ENCODE data around the gene CCDC91.
"Not testable (repeated sequence)": the region's sequence is repeated elsewhere in the genome, so short reads cannot be mapped to it uniquely, and the experiment has no call there.

Gene CCDC91

DNA sequence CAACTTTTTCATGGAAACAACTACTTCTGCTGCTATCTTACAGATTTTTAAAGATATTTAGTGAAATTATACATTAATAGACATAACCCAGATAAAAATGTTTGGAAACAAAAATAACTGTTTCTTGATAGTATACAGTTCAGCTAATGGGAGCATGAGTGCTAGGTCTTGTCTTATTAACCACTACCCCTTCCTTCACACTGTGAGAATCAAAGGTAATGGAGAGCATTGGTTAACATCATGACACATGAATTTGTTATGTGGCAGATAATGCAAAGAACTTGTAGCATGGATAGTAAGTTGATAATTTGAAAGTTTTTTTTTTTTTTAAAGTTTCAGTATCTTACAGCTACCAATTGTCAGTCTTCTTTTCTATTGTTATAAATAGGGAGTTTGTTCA is 44.2 kb downstream of the CCDC91 start:
- no peak for DNase-seq (ENCODE audit: low spot score)

DNA sequence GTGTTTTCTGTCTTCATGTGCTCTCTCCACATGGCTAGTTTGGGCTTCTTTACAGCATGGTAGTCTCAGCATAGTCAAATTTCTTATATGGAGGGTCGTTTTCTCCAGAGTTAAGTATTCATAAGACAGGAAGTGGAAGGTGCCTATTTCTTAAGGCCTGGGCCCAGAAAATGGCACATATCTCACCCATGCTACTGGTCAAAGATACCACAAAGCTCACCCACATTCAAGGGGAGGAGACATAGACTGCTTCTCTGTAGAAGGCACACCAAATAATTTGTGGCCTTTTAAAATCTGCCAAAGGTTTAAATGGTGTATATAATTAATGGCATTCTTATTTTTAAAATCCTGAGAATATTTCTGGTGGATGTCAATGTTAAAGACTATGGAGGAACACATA is 44.8 kb downstream of the CCDC91 start:
- DNase-seq (ENCODE audit: low spot score): no peak

DNA sequence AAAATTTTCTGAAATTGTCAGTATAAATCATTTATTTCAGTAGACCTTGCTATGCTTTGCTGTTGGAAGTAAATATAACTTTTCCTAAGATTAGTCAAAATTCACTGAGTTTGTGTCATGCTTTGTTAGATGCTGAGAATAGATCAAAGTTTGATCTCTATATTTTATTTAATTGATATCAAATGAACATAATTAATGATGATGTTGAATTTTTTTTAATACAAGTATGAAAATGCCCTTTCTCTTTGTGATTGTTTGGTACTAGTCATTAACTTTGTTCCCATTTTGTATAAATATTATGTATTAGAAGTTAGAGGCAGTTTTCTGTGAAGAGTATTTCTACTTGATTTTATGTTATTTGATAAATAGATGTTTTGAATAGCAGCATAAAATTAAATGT is 45.7 kb downstream of the CCDC91 start:
- DNase-seq (ENCODE audit: low spot score): no peak

DNA sequence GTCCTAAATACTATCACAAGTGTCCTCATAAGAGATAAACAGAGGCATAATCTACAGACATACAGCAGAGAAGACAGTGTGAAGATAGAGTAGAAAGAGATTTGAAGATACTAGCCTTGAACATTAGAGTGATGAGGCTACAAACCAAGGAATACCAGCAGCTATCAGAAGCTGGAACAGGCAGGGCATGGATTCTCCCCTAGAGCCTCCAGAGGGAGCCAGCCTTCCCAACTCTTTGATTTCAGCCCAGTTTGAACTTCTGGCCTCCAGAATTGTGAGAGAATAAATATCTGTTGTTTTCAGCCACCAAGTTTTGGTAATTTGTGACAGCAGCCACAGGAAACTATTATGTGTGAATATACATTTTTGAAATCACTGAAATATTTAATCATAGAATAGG is 47.2 kb downstream of the CCDC91 start:
- no peak for DNase-seq (ENCODE audit: low spot score)

DNA sequence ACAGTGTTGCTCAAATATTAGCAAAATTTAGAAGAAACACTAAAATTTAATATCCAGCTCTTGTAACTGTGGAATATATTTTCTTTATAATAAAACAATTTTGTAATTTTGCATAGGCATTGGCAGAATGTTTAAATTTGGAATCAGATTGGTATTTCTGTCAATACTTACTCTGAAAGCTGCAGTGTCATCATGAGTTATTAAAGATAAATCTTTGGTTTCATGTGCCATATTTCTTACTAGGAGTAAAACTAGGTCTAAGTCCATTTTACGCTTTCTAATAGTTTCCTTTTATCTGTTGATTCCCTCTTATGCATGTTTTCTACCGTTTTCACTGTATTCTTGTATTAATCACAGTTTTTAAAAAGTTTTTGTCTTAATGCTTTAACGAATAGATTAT is 49.7 kb downstream of the CCDC91 start:
- DNase-seq (ENCODE audit: low spot score): no peak

DNA sequence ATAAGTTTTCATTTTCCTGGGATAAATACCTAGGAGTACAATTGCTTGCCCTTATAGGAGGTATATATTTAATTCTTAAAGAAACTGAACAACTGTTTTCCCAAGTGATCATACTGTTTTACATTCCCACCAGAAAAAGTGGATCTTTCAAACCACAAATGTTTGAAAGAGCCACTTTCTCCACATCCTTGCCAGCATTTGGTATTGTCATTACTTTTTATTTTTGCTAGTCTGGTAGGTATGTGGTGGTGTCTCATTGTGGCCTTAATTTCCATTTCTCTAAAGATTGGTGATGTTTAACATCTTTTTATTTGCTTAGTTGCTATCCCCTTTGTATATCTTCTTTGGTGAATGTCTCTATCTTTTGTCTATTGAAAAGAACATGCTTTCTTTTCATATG is 50.6 kb downstream of the CCDC91 start:
- DNase-seq (ENCODE audit: low spot score): no peak

DNA sequence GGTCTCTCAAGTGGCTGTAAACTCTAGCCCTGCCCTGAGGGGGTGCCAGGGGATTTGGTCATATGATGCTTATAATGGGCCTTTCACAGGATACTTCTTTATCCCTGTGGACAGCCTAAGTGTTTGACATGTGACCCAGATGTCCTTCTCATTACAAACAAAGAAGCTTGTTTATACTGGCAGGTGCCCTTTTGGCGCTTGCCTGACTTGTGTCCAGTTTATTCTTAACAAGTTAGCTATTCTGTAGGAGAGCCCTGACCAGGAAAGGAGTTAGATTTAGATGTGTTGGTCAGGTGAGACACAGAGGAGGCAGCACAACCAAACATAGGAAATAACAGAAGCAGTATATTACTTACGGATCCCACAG is 51.9 kb downstream of the CCDC91 start:
- DNase-seq (ENCODE audit: low spot score): no peak

DNA sequence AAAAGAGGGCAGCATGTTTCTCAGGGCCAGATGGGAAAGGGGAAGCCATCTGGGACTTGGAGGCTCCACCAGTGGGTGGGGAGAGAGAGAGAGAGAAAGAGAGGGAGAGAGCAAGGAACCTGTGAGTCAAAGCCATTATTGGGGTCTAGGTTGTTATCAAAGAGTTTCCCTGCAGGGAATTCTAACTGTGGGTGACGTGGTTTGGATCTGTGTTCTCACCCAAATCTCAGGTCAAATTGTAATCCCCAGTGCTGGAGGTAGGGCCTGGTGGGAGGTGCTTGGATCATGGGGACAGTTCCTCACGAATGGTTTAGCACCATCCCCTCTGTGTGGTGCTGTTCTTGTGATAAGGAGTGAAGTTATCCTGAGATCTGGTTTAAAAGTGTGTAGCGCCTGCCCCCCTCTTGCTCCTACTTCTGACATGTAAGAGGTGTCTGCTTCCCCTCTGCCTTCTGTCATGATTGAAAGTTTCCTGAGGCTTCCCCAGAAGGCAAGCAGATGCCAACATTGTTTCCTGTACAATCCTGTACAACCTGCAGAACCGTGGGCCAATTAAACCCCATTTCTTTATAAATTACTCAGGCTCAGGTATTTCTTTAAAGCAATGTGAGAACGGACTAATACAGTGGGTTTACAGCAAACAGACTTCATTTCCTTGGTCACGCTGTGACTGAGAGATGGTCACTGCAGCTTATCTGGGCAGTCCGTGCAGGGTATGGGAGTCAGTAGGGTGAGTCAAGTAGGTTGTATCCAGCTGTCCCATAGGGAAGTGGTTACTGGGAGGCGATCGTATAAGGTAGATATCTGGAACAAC is 52.4 kb downstream of the CCDC91 start:
- DNase-seq (ENCODE audit: low spot score): no peak

DNA sequence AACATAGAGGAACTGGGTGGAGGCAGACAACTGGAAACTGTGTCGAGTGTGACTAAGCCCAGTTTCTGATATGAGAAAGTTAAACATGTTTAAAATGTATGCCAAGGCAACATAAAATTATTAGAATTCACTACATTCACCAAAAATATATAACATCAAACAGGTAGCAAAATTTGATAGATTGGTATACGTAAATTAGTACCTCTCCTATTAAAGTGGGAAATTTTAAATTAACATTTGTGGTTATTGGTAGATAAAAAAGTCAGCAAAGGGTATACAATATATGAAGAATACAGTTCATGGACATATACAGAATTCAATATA is 53.0 kb downstream of the CCDC91 start:
- no peak for DNase-seq (ENCODE audit: low spot score)

DNA sequence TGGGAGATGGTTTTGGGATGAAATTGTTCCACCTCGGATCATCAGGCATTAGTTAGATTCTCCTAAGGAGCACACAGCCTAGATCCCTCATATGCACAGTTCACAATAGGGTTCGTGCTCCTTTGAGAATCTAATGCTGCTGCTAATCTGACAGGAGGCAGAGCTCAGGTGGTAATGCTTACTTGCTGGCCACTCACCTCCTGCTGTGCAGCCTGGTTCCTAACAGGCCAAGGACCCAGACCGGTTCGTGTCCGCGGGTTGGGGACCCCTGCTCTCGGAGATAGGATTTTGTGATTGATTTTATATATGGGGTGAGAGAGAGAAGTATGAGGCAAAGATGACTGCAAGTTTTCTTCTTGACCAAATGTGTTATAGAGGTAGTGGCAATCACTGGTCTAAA is 57.5 kb downstream of the CCDC91 start:
- no peak for DNase-seq (ENCODE audit: low spot score)

DNA sequence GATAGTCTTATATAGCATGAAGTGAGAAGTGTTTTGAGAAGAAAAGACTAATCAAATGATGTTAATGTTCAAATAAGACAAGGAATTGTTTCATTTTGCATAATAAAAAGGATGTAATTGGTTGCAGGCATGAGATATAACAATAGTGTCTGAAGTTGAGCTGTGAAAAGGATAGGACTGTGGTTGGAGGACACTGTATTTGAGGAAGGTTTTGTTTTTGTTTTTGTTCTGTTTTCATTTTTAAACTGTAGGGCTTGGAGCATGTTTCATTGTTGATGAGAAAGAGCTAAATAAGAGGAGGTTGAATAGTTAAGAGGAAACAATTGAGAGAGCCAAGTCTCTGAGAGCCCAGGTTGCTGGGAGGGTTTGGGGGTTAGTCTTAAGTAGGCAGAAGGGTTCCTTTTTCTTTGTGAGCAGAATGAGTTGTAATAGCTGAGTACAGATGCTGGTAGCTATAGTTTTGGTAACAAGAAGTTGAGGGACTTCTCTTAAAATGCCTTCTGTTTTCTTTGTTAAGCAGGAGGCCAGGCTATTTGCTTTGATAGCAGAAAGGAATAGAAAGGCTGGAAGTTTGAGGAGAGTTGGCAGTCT is 58.4 kb downstream of the CCDC91 start:
- DNase-seq (ENCODE audit: low spot score): no peak

DNA sequence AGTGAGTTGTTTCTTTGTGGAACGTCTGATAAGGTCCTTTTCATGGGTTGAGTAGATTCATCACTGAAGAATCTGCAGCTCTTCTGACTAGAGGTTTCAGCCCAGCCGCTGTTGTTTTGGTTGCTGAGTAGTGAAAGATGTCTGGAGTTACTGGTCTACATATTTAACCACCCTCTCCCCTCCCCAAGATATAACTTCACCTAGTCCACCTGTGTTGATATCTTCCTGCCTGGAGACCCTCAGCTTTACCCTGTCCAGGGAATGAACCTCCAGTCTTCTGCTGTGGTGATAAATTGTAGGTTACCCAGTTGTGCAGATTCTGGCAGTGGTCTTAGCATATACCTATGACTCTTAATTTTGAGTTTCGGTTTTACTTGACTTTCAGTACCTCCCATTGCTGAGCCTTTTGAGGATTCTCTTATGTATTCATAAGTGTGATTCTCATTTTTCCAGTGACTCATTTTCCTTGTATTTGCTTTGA is 62.9 kb downstream of the CCDC91 start:
- no peak for DNase-seq (ENCODE audit: low spot score)

DNA sequence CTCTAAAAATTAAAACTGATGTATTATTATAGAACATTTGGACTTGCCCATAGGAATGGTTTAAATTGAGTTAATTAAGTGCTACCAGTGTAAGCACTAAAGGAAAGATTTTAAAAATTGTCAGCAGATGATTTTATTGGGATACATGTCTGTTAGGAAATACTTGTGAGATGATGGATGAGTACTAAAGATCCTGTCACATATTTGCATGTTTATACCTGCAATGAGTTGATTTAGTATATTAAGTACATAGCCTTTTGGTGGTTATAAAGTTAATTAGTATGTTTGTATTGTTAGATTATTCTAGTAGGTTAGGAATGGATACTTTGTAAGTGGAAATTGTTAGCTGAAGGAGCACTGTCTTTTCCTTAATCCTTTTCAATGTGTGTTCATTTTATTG is 67.2 kb downstream of the CCDC91 start:
- no peak for DNase-seq (ENCODE audit: low spot score)

DNA sequence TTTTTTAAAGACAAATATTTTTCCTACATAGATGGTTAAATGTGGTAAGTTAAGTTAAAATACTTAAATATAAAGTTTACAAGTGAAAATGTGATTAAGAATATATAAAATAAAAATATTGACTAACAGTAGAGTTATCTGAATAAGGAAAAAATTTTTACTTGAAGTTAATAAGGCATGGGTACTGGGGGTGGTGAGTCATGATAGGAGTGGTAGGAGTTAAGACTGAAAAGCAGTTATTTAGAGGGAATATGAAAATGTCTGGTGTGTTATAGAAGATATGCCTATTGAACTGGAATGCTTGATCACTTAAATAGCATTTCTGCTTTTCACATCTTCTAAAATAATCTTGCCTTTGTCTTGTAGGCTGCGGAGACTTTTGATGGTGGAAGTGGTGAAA is 68.7 kb downstream of the CCDC91 start:
- DNase-seq (ENCODE audit: low spot score): no peak

DNA sequence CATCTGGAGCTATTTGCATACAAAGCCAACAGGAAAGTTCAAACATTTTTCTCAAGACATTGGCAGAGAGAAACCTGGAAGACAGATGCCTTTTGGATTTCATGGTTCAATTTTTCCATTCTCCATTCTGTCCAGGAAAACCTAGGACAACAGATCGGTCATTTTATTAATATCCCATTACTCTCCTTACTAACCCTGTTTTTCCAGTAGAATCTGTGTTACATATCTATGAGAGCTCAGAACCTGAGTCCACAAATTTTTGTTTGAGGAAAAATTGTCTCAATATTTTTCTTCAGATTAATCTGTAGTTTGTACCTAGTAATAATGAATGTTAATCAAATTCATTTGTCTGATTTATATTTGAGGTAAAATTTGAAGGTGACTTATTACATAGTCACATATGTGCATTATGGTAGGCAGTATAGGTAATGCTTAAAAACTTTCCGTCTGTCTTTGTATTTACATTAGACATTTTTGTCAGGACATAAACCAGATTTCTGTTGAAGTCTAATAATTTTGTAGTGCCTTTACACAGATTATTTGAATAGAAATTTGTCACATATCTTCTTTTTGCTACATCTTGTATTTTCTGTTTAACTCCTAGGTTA is 75.3 kb downstream of the CCDC91 start:
- DNase-seq (ENCODE audit: low spot score): no peak

DNA sequence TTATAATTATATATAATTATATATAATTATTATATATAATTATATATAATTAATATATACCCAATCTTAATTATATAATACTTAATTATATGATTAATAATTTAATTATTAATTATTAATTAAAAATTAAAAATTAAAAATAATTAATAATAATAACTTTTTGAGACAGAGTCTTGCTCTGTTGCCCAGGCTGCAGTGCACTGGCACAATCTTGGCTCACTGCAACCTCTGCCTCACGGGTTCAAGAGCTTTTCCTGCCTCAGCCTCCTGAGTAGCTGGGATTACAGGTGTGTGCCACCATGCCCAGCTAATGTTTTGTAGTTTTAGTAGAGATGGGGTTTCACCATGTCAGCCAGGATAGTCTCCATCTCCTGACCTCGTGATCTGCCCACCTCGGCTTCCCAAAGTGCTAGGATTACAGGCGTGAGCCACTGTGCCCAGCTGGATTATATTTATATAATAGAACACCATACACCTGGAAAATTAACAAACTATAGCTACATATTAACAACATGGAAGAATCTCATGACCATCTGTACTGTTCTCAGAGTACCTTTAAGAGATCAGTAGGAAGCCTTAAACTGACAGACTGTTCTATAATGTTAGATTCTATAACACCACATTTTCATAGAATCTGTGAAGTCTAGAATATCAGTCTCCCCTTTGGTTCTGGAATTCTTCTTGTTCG is 77.8 kb downstream of the CCDC91 start:
- DNase-seq (ENCODE audit: low spot score): not testable (repeated sequence)

DNA sequence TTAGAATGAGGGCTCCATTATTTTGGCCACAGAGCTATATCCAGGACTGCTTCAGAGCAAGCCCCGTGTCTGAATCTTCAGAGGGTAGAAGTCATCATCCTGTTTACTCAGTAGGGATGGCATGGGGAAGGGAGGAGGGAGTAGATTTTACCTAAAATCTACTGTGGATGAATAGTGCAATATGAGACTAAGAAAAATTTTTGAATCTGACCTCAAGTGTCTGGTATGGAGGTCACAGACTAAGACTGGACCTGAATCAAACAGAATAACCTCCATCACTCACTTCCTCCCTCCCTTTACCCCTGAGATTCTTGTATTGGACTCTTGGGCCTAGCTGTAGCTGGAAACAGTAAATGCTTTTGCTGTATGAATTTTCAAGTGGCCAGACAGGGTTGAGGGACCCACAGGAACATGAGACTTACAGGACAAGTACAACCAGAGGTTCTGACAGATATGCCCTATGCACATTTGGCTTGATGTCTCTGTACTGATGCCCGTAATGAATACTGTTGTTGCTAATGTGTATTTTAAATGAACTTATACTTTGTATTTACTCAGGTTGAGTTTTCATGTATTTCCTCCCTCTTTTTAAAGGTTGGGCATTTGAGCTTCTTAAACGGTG is 78.5 kb downstream of the CCDC91 start:
- DNase-seq (ENCODE audit: low spot score): no peak

DNA sequence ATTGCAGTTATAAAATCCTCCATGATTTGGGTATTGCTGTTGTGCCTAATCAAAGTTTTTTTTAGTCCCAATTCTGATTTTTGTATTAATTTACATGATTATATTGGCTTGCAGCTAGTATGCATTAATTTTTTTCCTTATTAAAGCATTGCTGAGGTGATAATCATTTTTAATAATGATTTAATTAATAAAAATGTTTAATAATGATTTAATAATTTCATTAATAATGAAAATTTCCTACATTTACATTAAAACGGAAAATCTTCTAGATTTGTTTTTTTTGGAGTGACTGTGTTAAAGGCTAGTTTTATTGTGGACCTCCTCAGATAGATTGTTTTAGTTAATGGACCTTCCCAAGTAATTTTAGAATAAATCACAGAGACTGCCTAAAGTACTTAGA is 79.6 kb downstream of the CCDC91 start:
- DNase-seq (ENCODE audit: low spot score): no peak

DNA sequence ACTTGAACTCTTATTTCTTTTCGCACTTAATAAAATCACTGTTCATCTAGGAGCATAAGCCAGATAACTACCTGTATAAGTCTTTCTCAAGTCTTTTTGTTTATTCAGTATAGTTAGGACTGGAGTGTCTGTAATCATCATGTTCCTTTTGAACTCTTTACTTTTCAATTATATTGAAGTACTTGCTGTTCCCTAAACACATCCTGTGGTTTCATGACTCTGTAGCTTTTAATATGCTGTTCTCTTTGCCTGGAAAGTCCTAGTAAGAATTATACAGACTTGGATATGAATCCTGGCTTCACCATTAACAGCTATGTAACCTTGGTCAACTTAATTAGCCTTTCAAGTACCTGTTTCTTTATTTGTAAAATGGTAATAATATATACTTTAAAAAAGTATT is 88.2 kb downstream of the CCDC91 start:
- DNase-seq (ENCODE audit: low spot score): no peak

DNA sequence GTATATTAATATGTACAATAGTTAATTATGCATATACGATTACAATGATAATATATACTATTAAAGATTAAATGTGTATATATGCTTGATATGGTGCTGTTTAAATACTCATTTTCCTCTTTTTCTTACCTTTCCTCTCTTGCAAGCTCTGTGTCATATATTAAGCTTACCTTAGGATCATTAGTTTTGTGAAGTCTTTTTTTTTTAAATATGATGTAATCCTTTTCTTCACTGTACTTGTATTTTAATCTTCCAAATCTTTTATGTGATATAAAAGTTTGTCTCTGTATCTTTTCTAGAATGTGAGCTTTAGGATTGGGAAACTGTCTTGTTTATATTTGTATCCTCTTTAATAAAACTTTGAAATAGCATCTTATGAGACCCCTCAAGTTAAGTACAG is 88.7 kb downstream of the CCDC91 start:
- no peak for DNase-seq (ENCODE audit: low spot score)

DNA sequence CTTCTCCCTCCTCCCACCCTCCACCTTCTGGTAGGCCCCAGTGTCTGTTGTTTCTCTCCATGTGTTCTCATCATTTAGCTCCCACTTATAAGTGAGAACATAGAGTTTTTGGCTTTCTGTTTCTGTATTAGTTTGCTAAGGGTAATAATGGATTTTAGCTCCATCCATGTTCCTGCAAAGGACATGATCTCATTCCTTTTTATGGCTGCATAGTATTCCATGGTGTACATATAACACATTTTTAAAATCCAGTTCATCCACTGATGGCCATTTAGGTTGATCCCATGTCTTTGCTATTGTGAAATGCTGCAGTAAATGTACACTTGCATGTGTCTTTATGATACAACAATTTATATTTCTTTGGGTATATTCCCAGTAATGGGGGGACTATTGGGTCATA is 96.1 kb downstream of the CCDC91 start:
- no peak for DNase-seq (ENCODE audit: low spot score)

DNA sequence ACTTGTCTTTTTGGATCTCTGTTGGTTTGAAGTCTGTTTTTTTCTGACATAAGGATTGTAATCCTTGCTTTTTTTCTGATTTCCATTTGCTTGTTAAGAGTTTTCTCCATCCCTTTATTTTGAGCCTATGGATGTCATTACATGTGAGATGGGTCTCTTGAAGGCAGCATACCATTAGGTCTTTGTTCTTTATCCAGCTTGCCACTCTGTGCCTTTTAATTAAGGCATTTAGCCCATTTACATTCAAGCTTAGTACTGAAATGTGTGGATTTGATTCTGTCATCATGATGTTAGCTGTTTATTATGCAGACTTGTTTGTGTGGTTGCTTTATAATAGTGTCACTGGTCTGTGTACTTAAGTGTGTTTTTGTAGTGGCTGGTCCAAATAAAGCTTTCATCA is 100.0 kb downstream of the CCDC91 start:
- no peak for DNase-seq (ENCODE audit: low spot score)

DNA sequence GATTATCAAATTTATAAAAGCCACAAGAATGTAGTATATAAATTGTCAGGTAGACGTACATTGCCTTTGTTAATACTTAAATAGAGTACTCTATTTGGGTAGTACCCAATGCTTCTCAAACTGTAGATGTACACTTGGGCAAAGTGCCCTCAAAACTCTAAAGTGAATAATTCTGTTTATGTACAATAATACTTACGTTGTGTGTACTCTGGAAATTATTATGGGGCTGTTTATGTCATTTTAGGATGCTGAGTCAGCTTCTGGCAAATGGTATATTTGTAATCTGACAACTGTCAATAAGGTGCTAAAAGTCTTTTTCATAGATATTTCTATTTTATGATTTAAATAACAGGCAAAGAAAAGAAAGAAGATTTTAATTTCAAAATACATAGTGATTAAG is 102.4 kb downstream of the CCDC91 start:
- no peak for DNase-seq (ENCODE audit: low spot score)
